Keratinocyte (primary cell): ENCODE results near the gene OTUD6A. TPM values are rescaled to one million over a fixed set of nuclear protein-coding genes. Genes with fewer than 3 reads are reported as not detected.

Experiments used
- DNase-seq: peaks from one replicate; pipeline ENCODE4 v3.0.0-alpha.2; 2011; ENCODE audit warnings: low read depth, missing footprints, low spot score
- FAIRE-seq: peaks from 2 replicates; lab custom pipeline; 2011; peaks lifted over from hg19 to GRCh38; lab: Jason Lieb, UNC
- H2AFZ ChIP-seq: 2 replicates; pipeline ENCODE4 v1.6.0; 2012; ENCODE audit warnings: low read length, control low read depth, inconsistent platforms; ENCODE audit not compliant: control insufficient read depth
- H3K27ac ChIP-seq: 2 replicates; pipeline ENCODE4 v1.5.1; 2011; ENCODE audit warnings: low read length; ENCODE audit not compliant: control insufficient read depth, insufficient read depth
- H3K27me3 ChIP-seq: 3 replicates; pipeline ENCODE4 v1.6.0; 2011; ENCODE audit warnings: low read length; ENCODE audit not compliant: control insufficient read depth, insufficient read depth; ENCODE audit errors: extremely low read depth
- H3K36me3 ChIP-seq, 2 experiments: 2 replicates in 1 of 2; 3 replicates in 1 of 2; pipeline ENCODE4 v1.5.1; 2011; ENCODE audit warnings: low read length in 2 of 2, mild to moderate bottlenecking in 1 of 2; ENCODE audit not compliant: control insufficient read depth in 2 of 2, insufficient read depth in 2 of 2; ENCODE audit errors: extremely low read depth in 1 of 2
- H3K4me1 ChIP-seq: 3 replicates; pipeline ENCODE4 v1.5.1; 2011; ENCODE audit warnings: low read length; ENCODE audit not compliant: control insufficient read depth, insufficient read depth; ENCODE audit errors: extremely low read depth
- H3K4me2 ChIP-seq: 3 replicates; pipeline ENCODE4 v1.6.0; 2011; ENCODE audit warnings: low read depth, low read length; ENCODE audit not compliant: control insufficient read depth, insufficient read depth; ENCODE audit errors: extremely low read depth
- H3K4me3 ChIP-seq, 3 experiments: fragments of 200-600 bp in 1 of 3; sonication (generic) in 1 of 3; 2 replicates in 2 of 3; 3 replicates in 1 of 3; pipeline ENCODE4 v1.5.1; 2011 to 2016; ENCODE audit warnings: low read length in 3 of 3, mild to moderate bottlenecking in 3 of 3, control low read depth in 2 of 3, inconsistent platforms in 1 of 3, low read depth in 1 of 3, mixed read lengths in 1 of 3, mixed run types in 1 of 3, moderate library complexity in 1 of 3; ENCODE audit not compliant: control insufficient read depth in 2 of 3, insufficient read depth in 2 of 3; ENCODE audit errors: extremely low read depth in 1 of 3
- H3K79me2 ChIP-seq: 2 replicates; pipeline ENCODE4 v1.6.0; 2012; ENCODE audit warnings: low read length; ENCODE audit not compliant: control insufficient read depth, insufficient read depth
- H3K9ac ChIP-seq: 3 replicates; pipeline ENCODE4 v1.6.0; 2011; ENCODE audit warnings: low read length; ENCODE audit not compliant: control insufficient read depth, insufficient read depth; ENCODE audit errors: extremely low read depth
- H3K9me1 ChIP-seq: 3 replicates; pipeline ENCODE4 v1.6.0; 2011; ENCODE audit warnings: low read length; ENCODE audit not compliant: control insufficient read depth, insufficient read depth; ENCODE audit errors: extremely low read depth
- H3K9me3 ChIP-seq: 2 replicates; pipeline ENCODE4 v1.5.1; 2012; ENCODE audit warnings: low read depth, low read length; ENCODE audit not compliant: control insufficient read depth
- H4K20me1 ChIP-seq: 3 replicates; pipeline ENCODE4 v1.6.0; 2011; ENCODE audit warnings: low read length; ENCODE audit not compliant: control insufficient read depth, insufficient read depth; ENCODE audit errors: extremely low read depth
- EZH2 ChIP-seq: IDR thresholded peaks from one replicate; pipeline ENCODE4 v1.6.1; 2012; ENCODE audit warnings: inconsistent platforms, mild to moderate bottlenecking, low read length, moderate library complexity
- dilution Hi-C: fragments of 300-500 bp; cut with MboI; formaldehyde crosslinking; loops from one replicate; pipeline ENCODE4 v1.7.0; 2020; ENCODE audit warnings: low sequenced_read_pairs; ENCODE audit not compliant: extremely low pct_ligation_motif_present
- polyA plus RNA-seq, 5 experiments: library from polyadenylated mRNA; depleted of rRNA in 3 of 5; stranded (reverse) in 3 of 5; stranded (forward) in 1 of 5; unstranded in 1 of 5; fragments of >200 nt; gene quantifications; 1 replicate in 1 of 5; 2 replicates in 3 of 5; 3 replicates in 1 of 5; pipeline versions ENCODE4 v1.2.1 to v1.2.3, GENCODE V29; 2011 to 2012; ENCODE audit warnings: missing spikeins in 2 of 5, low read depth in 1 of 5, low replicate concordance in 1 of 5
- TF ChIP-seq, protein P1 (sequence below), 3 experiments: IDR thresholded peaks in 1 of 3; conservative IDR thresholded peaks in 1 of 3; optimal IDR thresholded peaks in 1 of 3; 2 replicates in 2 of 3; 3 replicates in 1 of 3; pipeline versions ENCODE3 to v1.5.1; 2011; ENCODE audit warnings: low read length in 3 of 3, mild to moderate bottlenecking in 3 of 3, moderate library complexity in 2 of 3, control low read depth in 1 of 3, inconsistent platforms in 1 of 3; ENCODE audit not compliant: insufficient read depth in 2 of 3; ENCODE audit errors: extremely low read depth in 1 of 3

The OTUD6A gene
- polyA plus RNA-seq, 1 donor (not counting 4 experiments of a cell fraction or from before 2014, with no cell fraction given) = not detected

DNA sequence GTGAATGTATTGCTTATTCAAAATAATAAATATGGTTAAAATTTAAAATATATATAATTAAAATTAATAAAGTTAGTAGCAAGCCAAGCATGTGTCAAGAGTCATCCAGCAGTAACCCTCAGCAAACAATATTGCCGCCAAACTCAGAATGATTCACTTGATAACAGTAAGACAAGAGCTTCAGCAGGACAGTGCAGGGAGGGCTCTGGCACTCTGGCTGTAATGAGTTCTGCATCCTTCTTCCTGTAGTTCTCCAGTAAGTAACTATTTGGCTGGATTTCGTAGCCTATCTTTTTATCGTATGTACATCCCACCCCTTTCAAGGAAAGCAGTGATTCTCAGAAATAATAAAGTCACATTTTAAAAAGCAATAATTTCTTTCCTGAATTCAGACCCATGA, 17.6 kb downstream of the OTUD6A start:
- TF ChIP-seq, protein P1, sequence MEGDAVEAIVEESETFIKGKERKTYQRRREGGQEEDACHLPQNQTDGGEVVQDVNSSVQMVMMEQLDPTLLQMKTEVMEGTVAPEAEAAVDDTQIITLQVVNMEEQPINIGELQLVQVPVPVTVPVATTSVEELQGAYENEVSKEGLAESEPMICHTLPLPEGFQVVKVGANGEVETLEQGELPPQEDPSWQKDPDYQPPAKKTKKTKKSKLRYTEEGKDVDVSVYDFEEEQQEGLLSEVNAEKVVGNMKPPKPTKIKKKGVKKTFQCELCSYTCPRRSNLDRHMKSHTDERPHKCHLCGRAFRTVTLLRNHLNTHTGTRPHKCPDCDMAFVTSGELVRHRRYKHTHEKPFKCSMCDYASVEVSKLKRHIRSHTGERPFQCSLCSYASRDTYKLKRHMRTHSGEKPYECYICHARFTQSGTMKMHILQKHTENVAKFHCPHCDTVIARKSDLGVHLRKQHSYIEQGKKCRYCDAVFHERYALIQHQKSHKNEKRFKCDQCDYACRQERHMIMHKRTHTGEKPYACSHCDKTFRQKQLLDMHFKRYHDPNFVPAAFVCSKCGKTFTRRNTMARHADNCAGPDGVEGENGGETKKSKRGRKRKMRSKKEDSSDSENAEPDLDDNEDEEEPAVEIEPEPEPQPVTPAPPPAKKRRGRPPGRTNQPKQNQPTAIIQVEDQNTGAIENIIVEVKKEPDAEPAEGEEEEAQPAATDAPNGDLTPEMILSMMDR (optimal IDR thresholded peaks at IDR 0.05 in 1 of 3, IDR thresholded peaks at IDR 0.05 in 1 of 3, conservative IDR thresholded peaks at IDR 0.05 in 1 of 3; ENCODE audit: extremely low read depth in 1 of 3, insufficient read depth in 2 of 3, low read length in 3 of 3) = no peak
- no peak for TF ChIP-seq EZH2
- Histone ChIP-seq H3K27me3 (no peaks in the 10 kb centered on the region), H3K79me2 (no peaks in the 10 kb centered on the region), H3K4me3 (no peak overlapping the region), H3K27ac (no peak overlapping the region), H3K4me1 (no peaks in the 10 kb centered on the region), H4K20me1 (no peaks in the 10 kb centered on the region), H3K9me3 (no peaks in the 10 kb centered on the region), H3K4me2 (no peak overlapping the region), H2AFZ (no peak overlapping the region), H3K9ac (no peak overlapping the region), H3K9me1 (no peaks in the 10 kb centered on the region), H3K36me3 (no peaks in the 10 kb centered on the region)
- FAIRE-seq (no peak), DNase-seq (no peak)
- dilution Hi-C loops = no loop called here

DNA sequence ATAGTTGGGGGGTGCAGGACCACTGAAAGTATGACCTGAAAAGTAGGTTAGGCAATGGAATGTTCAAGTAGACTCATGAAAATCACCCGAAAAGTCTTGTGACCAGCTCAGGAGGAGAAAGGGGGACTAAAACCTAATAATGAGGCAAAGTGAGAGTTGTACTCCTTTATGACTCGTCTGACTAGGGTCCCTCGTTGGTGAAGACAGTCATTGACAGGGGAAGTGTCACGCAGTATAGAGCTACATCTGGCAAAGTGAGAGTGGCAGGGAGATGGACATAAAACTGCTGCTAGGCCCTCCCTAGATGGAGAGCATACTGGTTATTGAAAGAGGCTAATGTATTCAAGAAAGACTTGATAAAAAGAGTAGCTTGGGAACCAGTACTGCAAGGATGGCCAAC, 20.5 kb downstream of the OTUD6A start:
- dilution Hi-C loops = no loop called here
- H3K27me3 ChIP-seq = no peaks in the 10 kb centered on the region
- H3K9ac ChIP-seq = no peak overlapping the region
- no peaks in the 10 kb centered on the region for H3K9me3 ChIP-seq
- H3K79me2 ChIP-seq = no peaks in the 10 kb centered on the region
- no peak overlapping the region for H3K4me3 ChIP-seq
- no peaks in the 10 kb centered on the region for H3K36me3 ChIP-seq
- no peaks in the 10 kb centered on the region for H4K20me1 ChIP-seq
- H3K4me1 ChIP-seq = no peaks in the 10 kb centered on the region
- no peaks in the 10 kb centered on the region for H3K9me1 ChIP-seq
- no peak overlapping the region for H3K27ac ChIP-seq
- FAIRE-seq (no peak), DNase-seq (no peak)
- no peak overlapping the region for H2AFZ ChIP-seq
- no peak overlapping the region for H3K4me2 ChIP-seq
- TF ChIP-seq, protein P1 (optimal IDR thresholded peaks at IDR 0.05 in 1 of 3, IDR thresholded peaks at IDR 0.05 in 1 of 3, conservative IDR thresholded peaks at IDR 0.05 in 1 of 3; ENCODE audit: extremely low read depth in 1 of 3, insufficient read depth in 2 of 3, low read length in 3 of 3) = no peak
- no peak for TF ChIP-seq EZH2
